ENCODE data around the gene ELP4.
"Not testable (repeated sequence)": the region's sequence is repeated elsewhere in the genome, so short reads cannot be mapped to it uniquely, and the experiment has no call there.

The ELP4 gene

GRCh38 chr11:31542862-31543261, 33.3 kb downstream of the ELP4 start:
- DNase-seq (ENCODE audit: low read depth, low spot score): no peak

DNA sequence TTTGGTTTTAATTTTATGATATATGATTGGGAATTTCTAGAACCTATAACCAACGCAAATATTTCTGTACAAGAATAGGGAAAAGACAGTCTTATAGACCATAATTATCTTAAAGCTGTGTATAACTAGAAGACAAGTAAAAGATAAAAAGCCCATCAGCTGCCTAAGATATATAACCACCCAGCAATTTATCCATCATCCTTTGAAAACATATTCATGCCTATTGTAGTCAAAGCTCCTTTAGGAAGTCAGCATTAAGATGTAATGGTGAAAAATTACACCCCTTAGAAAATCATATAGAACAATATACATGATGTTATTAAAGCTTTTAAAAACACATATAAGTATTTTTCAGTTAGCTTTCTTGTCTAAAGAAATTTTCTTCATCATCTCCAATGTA, 46.4 kb downstream of the ELP4 start:
- DNase-seq (ENCODE audit: low read depth, low spot score): no peak

GRCh38 chr11:31558001-31558400, 48.4 kb downstream of the ELP4 start:
- no peak for DNase-seq (ENCODE audit: low read depth, low spot score)

- no peak for DNase-seq (ENCODE audit: low read depth, low spot score)
Measured at GRCh38 chr11:31560842-31561476, 51.4 kb downstream of the ELP4 start.

GRCh38 chr11:31564517-31564916, 55.0 kb downstream of the ELP4 start:
- DNase-seq (ENCODE audit: low read depth, low spot score): not testable (repeated sequence)

DNA sequence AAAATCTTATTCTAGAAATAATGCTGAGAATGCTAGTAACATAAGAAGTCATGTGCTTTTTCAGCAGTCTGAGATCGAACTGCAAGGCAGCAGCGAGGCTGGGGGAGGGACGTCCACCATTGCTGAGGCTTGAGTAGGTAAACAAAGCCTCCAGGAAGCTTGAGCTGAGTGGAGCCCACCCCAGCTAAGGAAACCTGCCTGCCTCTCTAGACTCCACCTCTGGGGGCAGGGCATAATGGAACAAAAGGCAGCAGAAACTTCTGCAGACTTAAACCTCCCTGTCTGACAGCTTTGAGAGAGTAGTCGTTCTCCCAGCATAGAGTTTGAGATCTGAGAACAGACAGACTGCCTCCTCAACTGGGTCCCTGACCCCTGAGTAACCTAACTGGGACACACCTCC, 64.6 kb downstream of the ELP4 start:
- not testable (repeated sequence) for DNase-seq (ENCODE audit: low read depth, low spot score)

DNA sequence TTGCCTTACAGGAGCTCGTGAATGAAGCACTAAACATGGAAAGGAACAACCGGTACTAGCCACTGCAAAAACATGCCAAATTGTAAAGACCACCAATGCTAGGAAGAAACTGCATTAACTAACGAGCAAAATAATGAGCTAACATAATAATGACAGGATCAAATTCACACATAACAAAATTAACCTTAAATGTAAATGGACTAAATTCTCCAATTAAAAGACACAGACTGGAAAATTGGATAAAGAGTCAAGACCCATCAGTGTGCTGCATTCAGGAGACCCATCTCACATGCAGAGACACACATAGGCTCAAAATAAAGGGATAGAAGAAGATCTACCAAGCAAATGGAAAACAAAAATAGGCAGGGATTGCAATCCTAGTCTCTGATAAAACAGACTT, 66.2 kb downstream of the ELP4 start:
- not testable (repeated sequence) for DNase-seq (ENCODE audit: low read depth, low spot score)

DNA sequence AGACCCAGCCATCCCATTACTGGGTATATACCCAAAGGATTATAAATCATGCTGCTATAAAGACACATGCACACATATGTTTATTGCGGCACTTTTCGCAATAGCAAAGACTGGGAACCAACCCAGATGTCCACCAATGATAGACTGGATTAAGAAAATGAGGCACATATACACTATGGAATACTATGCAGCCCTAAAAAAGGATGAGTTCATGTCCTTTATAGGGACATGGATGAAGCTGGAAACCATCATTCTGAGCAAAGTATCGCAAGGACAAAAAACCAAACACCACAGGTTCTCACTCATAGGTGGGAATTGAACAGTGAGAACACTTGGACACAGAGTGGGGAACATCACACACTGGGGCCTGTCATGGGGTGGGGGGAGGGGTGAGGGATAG, 69.8 kb downstream of the ELP4 start:
- DNase-seq (ENCODE audit: low read depth, low spot score): not testable (repeated sequence)

DNA sequence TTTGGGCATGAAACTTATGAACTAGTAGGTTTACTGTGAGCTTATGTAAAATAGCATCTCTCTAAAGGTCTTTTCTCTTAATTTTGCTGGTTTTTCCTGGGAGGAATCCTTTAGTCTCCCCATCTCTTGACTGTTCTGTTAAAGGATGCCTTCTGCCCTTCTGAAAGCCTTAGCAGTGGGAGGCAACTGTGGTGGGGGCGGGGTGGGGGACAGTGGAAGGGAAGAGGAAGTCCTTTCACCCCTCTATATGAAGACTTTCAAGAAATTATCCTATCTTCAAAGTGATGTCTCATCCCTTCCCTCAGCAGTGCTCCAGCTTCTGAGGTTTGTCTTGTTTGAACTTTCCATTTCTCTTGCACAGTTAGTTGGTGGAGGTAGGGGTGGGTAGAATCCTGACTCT, 73.1 kb downstream of the ELP4 start:
- no peak for DNase-seq (ENCODE audit: low read depth, low spot score)

GRCh38 chr11:31598454-31598853, 88.9 kb downstream of the ELP4 start:
- DNase-seq (ENCODE audit: low read depth, low spot score): no peak

- no peak for DNase-seq (ENCODE audit: low read depth, low spot score)
Measured at GRCh38 chr11:31601635-31602282, 92.2 kb downstream of the ELP4 start.

DNA sequence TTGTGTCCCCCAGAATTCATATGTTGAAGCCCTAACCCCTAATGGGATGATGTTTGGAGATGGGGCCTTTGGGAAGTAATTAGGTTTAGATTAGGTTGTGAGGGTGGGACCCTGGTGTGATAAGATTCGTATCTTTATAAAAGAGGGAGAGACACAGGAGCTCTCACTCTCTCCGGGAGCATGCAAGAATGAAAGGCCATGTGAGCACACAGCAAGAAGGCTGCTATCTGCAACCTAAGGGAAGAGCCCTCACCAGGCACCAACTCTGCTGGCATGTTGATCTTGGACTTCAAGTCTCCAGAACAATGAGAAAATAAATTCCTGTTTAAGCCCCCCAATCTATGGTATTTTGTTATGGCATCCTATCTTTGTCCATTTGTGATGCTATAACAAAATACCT, 97.3 kb downstream of the ELP4 start:
- DNase-seq (ENCODE audit: low read depth, low spot score): no peak

- no peak for DNase-seq (ENCODE audit: low read depth, low spot score)
Measured at GRCh38 chr11:31607914-31608313, 98.3 kb downstream of the ELP4 start.

DNA sequence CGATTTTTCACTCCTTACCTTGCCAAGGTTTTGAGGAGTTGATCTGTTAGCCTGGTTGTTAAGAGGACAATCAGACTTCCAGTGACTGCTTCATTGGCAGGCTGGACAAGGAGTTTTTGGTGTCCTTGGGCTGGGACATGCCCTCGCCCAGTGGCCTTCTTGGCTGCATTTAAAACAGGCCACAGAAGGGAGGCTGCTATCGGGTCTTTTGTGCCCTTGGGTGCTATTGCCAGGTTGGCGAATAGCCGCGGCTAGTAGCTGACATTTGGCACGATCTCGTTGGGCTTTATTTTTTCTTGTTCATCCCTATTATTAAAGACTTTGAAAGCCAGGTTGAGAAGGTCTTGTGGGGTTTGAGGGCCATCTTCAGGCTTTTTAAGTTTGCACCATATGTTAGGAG, 99.4 kb downstream of the ELP4 start:
- DNase-seq (ENCODE audit: low read depth, low spot score): no peak

DNA sequence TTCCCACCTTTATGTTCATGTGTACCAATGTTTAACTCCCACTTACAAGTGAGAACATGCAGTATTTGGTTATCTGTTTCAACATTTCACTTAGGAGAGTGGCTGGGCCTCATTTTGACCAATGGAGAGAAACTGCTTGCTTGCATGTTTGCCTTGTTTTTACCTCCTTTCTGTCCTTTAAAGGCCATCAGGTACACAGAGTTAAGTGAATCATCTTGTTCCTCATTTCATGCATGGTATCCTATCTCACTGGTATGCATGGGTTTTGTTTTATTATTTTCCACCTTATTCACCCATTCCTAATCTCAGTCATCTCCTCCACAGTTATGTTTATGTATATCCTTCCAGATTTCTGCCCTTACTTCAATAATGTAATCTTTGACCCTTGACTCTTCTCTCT, 101.0 kb downstream of the ELP4 start:
- DNase-seq (ENCODE audit: low read depth, low spot score): no peak

GRCh38 chr11:31617246-31617645, 107.7 kb downstream of the ELP4 start:
- no peak for DNase-seq (ENCODE audit: low read depth, low spot score)

GRCh38 chr11:31619980-31620379, 110.4 kb downstream of the ELP4 start:
- no peak for DNase-seq (ENCODE audit: low read depth, low spot score)

DNA sequence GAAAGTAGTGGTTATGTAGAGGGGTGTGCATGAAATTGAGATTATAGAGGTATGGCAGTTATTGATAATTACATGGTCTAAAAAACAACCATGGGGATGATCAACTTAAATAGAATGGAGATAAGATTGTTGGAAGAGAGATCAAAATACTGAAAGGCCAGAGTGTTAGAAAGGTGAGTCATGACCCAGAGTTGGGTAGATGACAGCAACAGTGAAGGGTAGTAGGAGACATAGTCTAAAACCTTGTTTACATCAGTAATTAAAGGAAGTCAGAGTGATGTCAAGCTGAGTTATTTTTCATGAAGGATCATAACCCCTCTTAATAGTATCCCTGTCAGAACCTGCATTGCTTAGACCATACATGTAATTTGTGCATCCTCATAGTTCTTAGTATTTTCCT, 110.9 kb downstream of the ELP4 start:
- no peak for DNase-seq (ENCODE audit: low read depth, low spot score)

DNA sequence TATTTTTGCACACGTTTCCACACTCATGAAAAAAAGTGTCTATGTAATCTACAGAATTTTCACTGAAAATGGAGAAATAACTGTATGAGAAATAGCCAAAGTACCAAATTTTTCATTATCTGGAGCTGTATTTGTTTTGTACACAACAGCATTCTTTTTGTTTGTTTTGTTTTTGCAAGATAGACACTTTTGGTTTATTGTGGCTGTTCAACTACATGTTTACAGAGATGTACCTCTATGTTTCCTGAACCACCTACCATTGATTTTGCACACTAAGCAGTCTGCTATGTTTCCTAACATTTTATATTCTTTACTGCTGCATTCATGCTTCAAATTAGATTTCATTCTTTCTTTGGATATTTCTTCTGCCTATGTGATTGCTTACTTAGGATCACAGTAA, 116.3 kb downstream of the ELP4 start:
- no peak for DNase-seq (ENCODE audit: low read depth, low spot score)

DNA sequence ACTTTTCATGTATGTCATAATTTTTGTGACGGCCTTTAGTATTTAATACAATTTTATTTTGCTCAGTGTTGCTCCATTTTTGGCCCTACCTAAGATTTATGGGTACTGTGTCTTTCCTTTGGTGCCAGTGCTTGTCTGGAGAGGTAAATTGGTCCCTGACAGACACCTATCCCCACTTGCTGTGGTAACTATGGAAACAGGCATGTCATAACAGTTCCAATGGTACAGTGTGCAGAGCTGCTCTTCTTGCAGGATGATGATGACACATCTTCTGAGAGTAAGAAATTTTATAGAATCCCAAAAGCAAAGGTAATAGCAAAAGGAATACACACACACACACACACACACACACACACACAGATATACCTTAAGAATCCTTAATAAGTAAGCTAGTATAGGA, 118.5 kb downstream of the ELP4 start:
- no peak for DNase-seq (ENCODE audit: low read depth, low spot score)

- DNase-seq (ENCODE audit: low read depth, low spot score): no peak
Measured at GRCh38 chr11:31636983-31637382, 127.4 kb downstream of the ELP4 start.

- DNase-seq (ENCODE audit: low read depth, low spot score): no peak
Measured at GRCh38 chr11:31640611-31641010, 131.0 kb downstream of the ELP4 start.

- DNase-seq (ENCODE audit: low read depth, low spot score): no peak
Measured at GRCh38 chr11:31641477-31642062, 132.0 kb downstream of the ELP4 start.

Measured in activated CD4-positive, CD25-positive, alpha-beta regulatory T cell treated with anti-CD3 and anti-CD28 coated beads, Interleukin-2, amount 50 U/mL, for 16 hours (primary cell).